Measurements from ENCODE around the gene OPCML. TPM values are rescaled to one million over a fixed set of nuclear protein-coding genes. Genes with fewer than 3 reads are reported as not detected.

Gene OPCML
- total and polyA plus RNA-seq, 4 donors, result under 0.01 to 0.01 TPM; not detected in 2

GRCh38 chr11:132531921-132532320 lies 1000.4 kb downstream of the OPCML start:
- no peaks in the 10 kb centered on the region for H3K36me3 ChIP-seq (ENCODE audit: control insufficient read depth in 4 of 4, insufficient read depth in 3 of 4, low read depth in 1 of 4, low read length in 3 of 4)
- TF ChIP-seq FOXA2 (IDR thresholded peaks at IDR 0.05), result no peak
- TF ChIP-seq, protein P1, sequence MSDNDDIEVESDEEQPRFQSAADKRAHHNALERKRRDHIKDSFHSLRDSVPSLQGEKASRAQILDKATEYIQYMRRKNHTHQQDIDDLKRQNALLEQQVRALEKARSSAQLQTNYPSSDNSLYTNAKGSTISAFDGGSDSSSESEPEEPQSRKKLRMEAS (IDR thresholded peaks at IDR 0.05), result no peak
- no peak for TF ChIP-seq YY1 (IDR thresholded peaks at IDR 0.05)
- no peak for TF ChIP-seq NR2F2 (IDR thresholded peaks at IDR 0.05)
- TF ChIP-seq RAD21 (IDR thresholded peaks at IDR 0.05), result no peak
- TF ChIP-seq RXRA (IDR thresholded peaks at IDR 0.05), result no peak
- TF ChIP-seq TAF1 (conservative IDR thresholded peaks at IDR 0.05), result no peak
- no peak for TF ChIP-seq ZBTB33 (IDR thresholded peaks at IDR 0.05)
- TF ChIP-seq GABPA (IDR thresholded peaks at IDR 0.05 in 1 of 2, conservative IDR thresholded peaks at IDR 0.05 in 1 of 2), result no peak
- TF ChIP-seq CTCF (IDR thresholded peaks at IDR 0.05; ENCODE audit: low read depth, low read length, missing input control), result no peak
- no peak for TF ChIP-seq HNF4A (conservative IDR thresholded peaks at IDR 0.05)
- TF ChIP-seq REST (IDR thresholded peaks at IDR 0.05), result no peak
- TF ChIP-seq EGR1 (IDR thresholded peaks at IDR 0.05; ENCODE audit: low read depth in 2 of 2), result no peak
- TF ChIP-seq FOXA1 (IDR thresholded peaks at IDR 0.05), result no peak
- TF ChIP-seq JUND (IDR thresholded peaks at IDR 0.05), result no peak
- TF ChIP-seq, protein P2, sequence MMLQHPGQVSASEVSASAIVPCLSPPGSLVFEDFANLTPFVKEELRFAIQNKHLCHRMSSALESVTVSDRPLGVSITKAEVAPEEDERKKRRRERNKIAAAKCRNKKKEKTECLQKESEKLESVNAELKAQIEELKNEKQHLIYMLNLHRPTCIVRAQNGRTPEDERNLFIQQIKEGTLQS (IDR thresholded peaks at IDR 0.05), result no peak
- peaks cover 0 to 6% (median 0%) of the 10 kb centered on the region in 4 donors for H3K27me3 ChIP-seq (ENCODE audit: control insufficient read depth in 4 of 4, insufficient read depth in 4 of 4, low read length in 3 of 4)
- no peak overlapping the region for H3K27ac ChIP-seq (ENCODE audit: low read depth in 1 of 2, low read length in 2 of 2)
- no peak overlapping the region for H3K9ac ChIP-seq (ENCODE audit: low read depth in 1 of 2, low read length in 2 of 2)
- DNase-seq (ENCODE audit: low spot score), result no peak
- WGBS, result 75% methylated on average over 6 of the region's 6 CpGs
- H3K4me3 ChIP-seq (ENCODE audit: low read depth in 1 of 3, low read length in 3 of 3), result no peak overlapping the region
- no peaks in the 10 kb centered on the region for H3K4me1 ChIP-seq (ENCODE audit: control insufficient read depth in 4 of 4, insufficient read depth in 4 of 4, low read length in 3 of 4)
- H3K9me3 ChIP-seq (ENCODE audit: control insufficient read depth in 4 of 4, low read length in 3 of 4), result no peaks in the 10 kb centered on the region

DNA sequence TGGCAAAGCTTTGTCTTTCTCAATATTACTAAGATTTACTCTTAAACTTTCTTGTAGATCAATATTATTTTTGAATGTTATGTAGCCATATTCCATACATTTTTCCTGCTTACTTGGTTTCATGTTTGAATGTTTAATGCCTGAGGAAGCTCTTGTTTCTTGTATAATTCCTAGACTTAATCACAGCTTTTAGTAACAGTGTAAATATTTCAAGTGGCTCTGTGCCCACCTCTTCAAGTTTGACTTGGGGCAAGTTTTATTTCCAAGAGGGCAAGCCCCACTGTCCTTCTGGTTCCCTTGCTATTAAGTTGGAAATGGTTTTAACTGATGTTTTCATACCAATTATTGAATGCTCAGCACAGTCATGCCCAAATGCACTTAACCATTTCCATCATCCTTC lies 1004.1 kb downstream of the OPCML start:
- Histone ChIP-seq H3K27ac (ENCODE audit: low read depth in 1 of 2, low read length in 2 of 2) (no peak overlapping the region), H3K9me3 (ENCODE audit: control insufficient read depth in 4 of 4, low read length in 3 of 4) (peaks cover 0 to 4% (median 0%) of the 10 kb centered on the region in 4 donors), H3K27me3 (ENCODE audit: control insufficient read depth in 4 of 4, insufficient read depth in 4 of 4, low read length in 3 of 4) (no peaks in the 10 kb centered on the region), H3K4me3 (ENCODE audit: low read depth in 1 of 3, low read length in 3 of 3) (no peak overlapping the region), H3K9ac (ENCODE audit: low read depth in 1 of 2, low read length in 2 of 2) (no peak overlapping the region), H3K4me1 (ENCODE audit: control insufficient read depth in 4 of 4, insufficient read depth in 4 of 4, low read length in 3 of 4) (no peaks in the 10 kb centered on the region), H3K36me3 (ENCODE audit: control insufficient read depth in 4 of 4, insufficient read depth in 3 of 4, low read depth in 1 of 4, low read length in 3 of 4) (no peaks in the 10 kb centered on the region)
- DNase-seq (ENCODE audit: low spot score), result no peak
- no peak for TF ChIP-seq FOXA2 (IDR thresholded peaks at IDR 0.05)
- no peak for TF ChIP-seq NR2F2 (IDR thresholded peaks at IDR 0.05)
- TF ChIP-seq SP1 (IDR thresholded peaks at IDR 0.05), result no peak
- TF ChIP-seq REST (IDR thresholded peaks at IDR 0.05), result no peak
- no peak for TF ChIP-seq YY1 (IDR thresholded peaks at IDR 0.05)
- TF ChIP-seq RAD21 (IDR thresholded peaks at IDR 0.05), result no peak
- no peak for TF ChIP-seq GABPA (IDR thresholded peaks at IDR 0.05 in 1 of 2, conservative IDR thresholded peaks at IDR 0.05 in 1 of 2)
- no peak for TF ChIP-seq CTCF (IDR thresholded peaks at IDR 0.05; ENCODE audit: low read depth, low read length, missing input control)
- no peak for TF ChIP-seq RXRA (IDR thresholded peaks at IDR 0.05)
- no peak for TF ChIP-seq JUND (IDR thresholded peaks at IDR 0.05)
- TF ChIP-seq HNF4G (IDR thresholded peaks at IDR 0.05), result no peak
- TF ChIP-seq FOXA1 (IDR thresholded peaks at IDR 0.05), result no peak
- no peak for TF ChIP-seq HNF4A (conservative IDR thresholded peaks at IDR 0.05)
